ENCODE data around the gene CSMD2. TPM values are rescaled to one million over a fixed set of nuclear protein-coding genes. Genes with fewer than 3 reads are reported as not detected.

CSMD2 gene
- total RNA-seq, 1 donor from 2014 or later = not detected

DNA sequence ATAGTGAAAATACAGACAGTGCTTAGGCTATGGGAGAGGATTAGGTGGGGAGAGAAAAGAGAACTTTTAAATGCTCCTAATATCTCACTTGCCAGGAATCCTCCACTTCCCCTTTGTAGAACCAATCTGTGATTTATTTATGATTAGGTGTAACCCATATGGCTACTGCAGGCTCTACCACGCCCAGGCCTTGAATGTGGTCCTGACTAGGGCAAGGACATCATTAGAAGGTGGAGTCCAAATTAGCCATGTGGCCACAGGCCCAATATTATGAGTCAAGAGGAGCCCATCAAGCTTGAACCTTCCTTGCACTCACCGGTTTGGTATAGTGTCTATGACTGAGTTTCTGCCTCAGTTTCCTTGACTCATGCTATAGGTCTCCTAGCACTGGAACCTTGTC is 159.7 kb downstream of the CSMD2 start:
- Mint-ChIP-seq H3K27ac (no peak overlapping the region), H3K27me3 (peaks cover 3% of the 10 kb centered on the region), H3K36me3 (ENCODE audit: low read depth) (no peaks in the 10 kb centered on the region), H3K4me3 (no peak overlapping the region), H3K4me1 (no peaks in the 10 kb centered on the region), H3K9me3 (no peaks in the 10 kb centered on the region)
- intact Hi-C loops (cut with micrococcal nuclease) = no loop called here
- no peak for DNase-seq

DNA sequence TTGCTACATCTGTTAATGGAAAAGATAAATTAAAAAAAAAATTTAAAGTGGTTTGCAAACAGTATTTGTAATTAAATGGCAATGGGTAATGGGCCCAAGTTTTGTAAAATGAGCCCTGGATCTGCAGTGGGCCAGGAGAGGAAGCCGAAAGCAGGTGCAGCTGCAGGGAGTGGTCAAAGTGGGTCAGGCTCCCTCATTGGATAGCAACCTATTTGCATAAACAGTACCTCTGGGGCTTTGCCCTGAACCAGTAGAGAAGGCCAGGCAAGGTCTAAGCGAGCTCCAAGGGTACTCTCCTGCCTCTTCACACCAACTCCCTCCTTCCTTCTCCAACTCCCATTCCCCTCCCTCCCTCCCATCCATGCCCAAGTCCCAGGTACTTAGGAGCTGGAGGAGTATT is 162.2 kb downstream of the CSMD2 start:
- Mint-ChIP-seq H3K27ac (no peak overlapping the region), H3K4me1 (no peaks in the 10 kb centered on the region), H3K4me3 (no peak overlapping the region), H3K27me3 (peaks cover 3% of the 10 kb centered on the region), H3K9me3 (no peaks in the 10 kb centered on the region), H3K36me3 (ENCODE audit: low read depth) (no peaks in the 10 kb centered on the region)
- intact Hi-C loops (cut with micrococcal nuclease) = no loop called here
- DNase-seq = no peak

DNA sequence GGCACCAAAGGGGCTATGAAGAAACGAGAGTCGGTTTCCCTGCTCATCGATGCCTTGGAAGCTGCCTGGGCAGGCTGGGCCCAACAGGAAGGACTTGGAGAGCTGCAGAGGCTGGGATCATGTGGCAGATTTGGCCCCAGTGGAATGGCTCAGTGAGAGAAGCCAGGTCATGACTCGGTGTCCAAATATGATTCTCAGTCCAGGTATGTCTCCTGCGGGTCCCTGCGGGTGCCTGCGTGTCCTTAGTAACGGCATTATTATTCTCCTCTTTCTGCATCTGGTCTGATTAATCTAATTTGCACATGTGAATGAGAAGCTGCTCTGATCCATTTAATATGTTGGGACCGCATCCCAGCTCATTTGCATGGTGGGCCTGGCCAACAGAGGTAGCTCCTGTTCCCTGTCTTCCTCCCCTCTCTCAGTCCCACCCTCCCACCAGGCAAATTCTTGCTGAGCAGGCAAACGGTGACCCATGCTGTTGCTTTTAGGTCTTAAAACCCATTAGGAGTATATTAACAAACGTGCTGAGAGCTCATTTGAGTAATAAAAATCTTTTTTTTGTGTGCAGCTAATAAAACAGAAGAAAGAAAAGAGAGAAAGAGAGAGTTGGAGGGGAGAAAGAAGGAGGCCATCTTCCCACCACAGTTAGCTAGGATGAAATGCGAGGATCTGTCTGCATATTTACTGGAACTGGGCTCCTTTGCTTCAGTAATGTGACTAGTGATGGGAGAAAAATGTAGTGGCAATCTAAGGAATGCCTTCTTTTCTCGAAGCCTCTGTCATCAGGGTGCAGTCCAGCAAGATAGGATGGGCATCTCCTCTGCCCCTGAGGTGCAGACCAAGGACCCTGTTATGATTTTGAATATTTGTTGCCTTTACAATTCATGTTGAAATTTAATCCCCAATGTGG is 167.6 kb downstream of the CSMD2 start:
- DNase-seq = no peak
- no peak overlapping the region for H3K4me3 Mint-ChIP-seq
- H3K9me3 Mint-ChIP-seq = no peaks in the 10 kb centered on the region
- no peak overlapping the region for H3K27ac Mint-ChIP-seq
- no peaks in the 10 kb centered on the region for H3K36me3 Mint-ChIP-seq (ENCODE audit: low read depth)
- intact Hi-C loops (cut with micrococcal nuclease) = no loop called here
- no peaks in the 10 kb centered on the region for H3K4me1 Mint-ChIP-seq
- H3K27me3 Mint-ChIP-seq = peaks cover 3% of the 10 kb centered on the region

DNA sequence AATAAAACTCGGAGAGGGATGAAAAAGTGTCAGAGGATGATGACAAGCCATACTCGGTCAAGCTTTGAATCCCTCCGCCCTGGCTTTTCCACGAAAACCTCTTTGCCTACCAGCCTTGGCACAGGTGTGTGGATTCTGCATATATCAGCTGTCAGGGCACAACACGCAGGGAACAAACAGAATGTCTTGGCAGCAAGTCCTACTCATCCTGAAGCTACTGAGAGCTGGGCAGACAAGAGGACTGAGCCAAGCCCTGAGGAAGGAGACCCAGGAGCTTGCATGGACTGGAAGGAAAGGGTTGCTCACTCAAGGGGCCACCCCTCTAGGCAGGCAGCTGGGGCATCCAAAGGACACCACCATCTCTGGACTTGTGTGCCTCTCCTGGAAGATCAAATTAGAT is 168.7 kb downstream of the CSMD2 start:
- intact Hi-C loops (cut with micrococcal nuclease) = no loop called here
- Mint-ChIP-seq H3K9me3 (no peaks in the 10 kb centered on the region), H3K27me3 (peaks cover 3% of the 10 kb centered on the region), H3K4me3 (no peak overlapping the region), H3K27ac (no peak overlapping the region), H3K4me1 (no peaks in the 10 kb centered on the region), H3K36me3 (ENCODE audit: low read depth) (no peaks in the 10 kb centered on the region)
- DNase-seq = no peak

DNA sequence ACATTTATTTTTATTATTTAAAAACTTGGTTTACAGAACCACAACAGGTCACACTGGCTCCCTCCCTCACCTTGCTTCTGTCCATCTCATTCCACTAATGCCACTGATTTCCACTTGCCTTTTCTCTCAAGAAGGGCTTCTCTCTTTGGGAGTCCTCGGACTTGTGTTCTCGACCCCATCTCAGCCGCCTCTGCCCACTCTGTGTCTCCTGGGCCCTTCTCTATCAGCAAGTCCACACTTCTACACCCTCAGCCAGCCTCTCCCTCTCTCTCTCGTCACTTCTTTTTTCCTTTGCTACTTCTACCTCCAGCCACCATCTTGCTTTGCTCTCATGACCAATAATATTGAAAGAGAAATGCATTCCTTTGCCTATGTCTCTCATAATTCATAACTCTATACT is 171.7 kb downstream of the CSMD2 start:
- no peak overlapping the region for H3K27ac Mint-ChIP-seq
- no peaks in the 10 kb centered on the region for H3K9me3 Mint-ChIP-seq
- no peaks in the 10 kb centered on the region for H3K4me1 Mint-ChIP-seq
- H3K36me3 Mint-ChIP-seq (ENCODE audit: low read depth) = no peaks in the 10 kb centered on the region
- peaks cover 2% of the 10 kb centered on the region for H3K27me3 Mint-ChIP-seq
- H3K4me3 Mint-ChIP-seq = no peak overlapping the region
- intact Hi-C loops (cut with micrococcal nuclease) = no loop called here
- DNase-seq = no peak

DNA sequence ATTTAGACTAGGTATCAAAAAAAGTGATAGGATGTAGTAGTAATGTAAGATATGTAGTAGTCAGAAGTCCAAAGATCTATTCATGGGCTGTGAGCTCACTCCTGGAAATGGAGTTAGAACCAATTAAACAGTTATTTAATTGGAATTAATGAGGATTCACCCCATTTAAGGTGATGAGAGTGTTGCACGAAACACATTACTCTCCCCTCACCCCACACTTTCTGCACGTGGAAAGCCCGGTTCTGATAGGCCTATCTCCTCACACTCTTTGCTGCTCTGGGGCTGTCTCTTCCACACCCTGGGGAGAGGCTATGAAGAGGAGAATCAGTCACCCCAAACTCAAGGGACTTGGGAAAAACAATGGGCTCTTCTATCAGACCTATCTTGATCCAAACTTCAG is 174.7 kb downstream of the CSMD2 start:
- no peaks in the 10 kb centered on the region for H3K4me1 Mint-ChIP-seq
- peaks cover 2% of the 10 kb centered on the region for H3K27me3 Mint-ChIP-seq
- no peaks in the 10 kb centered on the region for H3K36me3 Mint-ChIP-seq (ENCODE audit: low read depth)
- H3K27ac Mint-ChIP-seq = no peak overlapping the region
- H3K9me3 Mint-ChIP-seq = no peaks in the 10 kb centered on the region
- intact Hi-C loops (cut with micrococcal nuclease) = no loop called here
- no peak for DNase-seq
- no peak overlapping the region for H3K4me3 Mint-ChIP-seq

DNA sequence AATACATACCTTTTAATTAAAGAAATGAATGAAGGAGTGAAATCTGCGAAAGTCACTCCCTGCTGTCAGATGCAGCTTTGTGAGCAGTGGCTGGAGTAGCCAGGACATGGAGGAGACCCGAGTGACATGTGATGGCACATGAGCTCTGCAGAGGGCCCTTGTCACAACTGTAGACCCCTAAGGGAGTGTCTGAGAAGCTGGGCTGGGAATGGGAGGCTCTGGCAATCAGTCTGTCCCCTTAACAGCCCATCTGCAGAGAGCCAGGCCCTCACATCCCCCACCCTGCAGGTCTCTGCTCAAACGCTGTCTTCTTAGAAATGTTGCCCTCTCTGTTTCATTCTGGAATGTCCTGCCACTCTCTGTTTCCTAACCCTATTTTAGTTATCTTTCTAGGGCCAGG is 176.9 kb downstream of the CSMD2 start:
- H3K4me3 Mint-ChIP-seq = no peak overlapping the region
- no peaks in the 10 kb centered on the region for H3K4me1 Mint-ChIP-seq
- H3K36me3 Mint-ChIP-seq (ENCODE audit: low read depth) = no peaks in the 10 kb centered on the region
- DNase-seq = no peak
- intact Hi-C loops (cut with micrococcal nuclease) = no loop called here
- H3K9me3 Mint-ChIP-seq = no peaks in the 10 kb centered on the region
- H3K27ac Mint-ChIP-seq = no peak overlapping the region
- peaks cover 2% of the 10 kb centered on the region for H3K27me3 Mint-ChIP-seq

DNA sequence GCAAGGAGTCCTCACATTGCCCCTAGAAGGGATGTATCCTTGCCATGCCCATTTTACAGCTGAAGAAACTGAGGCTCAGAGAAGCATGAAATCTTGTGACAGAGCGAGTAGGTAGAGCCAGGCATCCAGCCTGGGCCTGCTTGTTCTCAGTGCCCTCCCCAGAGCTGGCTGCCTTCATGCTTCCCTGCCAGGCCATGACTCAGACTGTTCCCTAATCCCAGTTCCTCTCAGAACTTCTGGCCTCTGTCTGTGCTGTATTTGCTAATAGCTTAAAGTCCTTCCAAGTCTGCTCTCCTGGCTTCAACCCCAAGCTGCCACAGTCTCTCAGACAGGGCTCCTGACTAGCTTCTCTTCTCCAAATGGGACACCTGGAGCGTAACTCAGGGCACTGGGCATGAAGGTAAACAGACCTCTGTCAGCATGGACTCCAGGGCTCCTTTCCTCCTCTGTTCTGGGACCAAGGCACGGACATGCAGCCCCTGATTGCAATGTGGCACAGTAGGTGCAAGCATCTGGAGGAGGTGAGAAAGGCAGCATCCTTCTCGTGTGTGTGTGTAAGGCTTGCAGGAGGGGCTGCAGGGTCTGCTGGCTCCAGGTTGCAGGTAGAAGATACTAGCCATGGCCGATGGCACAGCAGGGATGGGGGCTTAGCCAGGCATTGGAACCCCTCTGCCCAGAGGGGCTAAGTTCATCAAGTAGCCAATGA is 178.5 kb downstream of the CSMD2 start:
- intact Hi-C loops (cut with micrococcal nuclease) = no loop called here
- H3K4me3 Mint-ChIP-seq = no peak overlapping the region
- no peak for DNase-seq
- no peaks in the 10 kb centered on the region for H3K4me1 Mint-ChIP-seq
- no peaks in the 10 kb centered on the region for H3K9me3 Mint-ChIP-seq
- no peak overlapping the region for H3K27ac Mint-ChIP-seq
- H3K27me3 Mint-ChIP-seq = peaks cover 2% of the 10 kb centered on the region
- no peaks in the 10 kb centered on the region for H3K36me3 Mint-ChIP-seq (ENCODE audit: low read depth)

DNA sequence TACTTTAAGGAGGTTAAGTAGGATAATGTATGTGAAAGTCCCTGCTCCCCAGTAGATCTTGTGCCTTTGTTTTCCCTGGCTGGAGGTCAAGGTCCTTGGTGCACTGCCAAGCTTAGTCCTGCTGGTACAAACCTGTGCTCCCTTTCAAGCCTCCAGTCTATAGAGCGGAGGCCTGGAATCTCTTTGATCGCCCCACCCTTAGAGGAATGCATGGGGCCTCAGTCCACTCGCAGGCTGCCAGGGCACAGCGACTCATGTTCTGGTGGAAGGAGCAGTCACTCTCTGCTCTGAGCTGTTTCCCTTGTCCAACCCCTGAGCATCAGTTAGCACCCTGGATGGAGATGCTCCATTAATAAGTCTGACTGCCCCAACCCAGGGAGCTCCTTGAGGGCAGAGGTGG is 179.4 kb downstream of the CSMD2 start:
- Mint-ChIP-seq H3K4me3 (no peak overlapping the region), H3K27me3 (peaks cover 2% of the 10 kb centered on the region), H3K4me1 (no peaks in the 10 kb centered on the region), H3K9me3 (no peaks in the 10 kb centered on the region), H3K36me3 (ENCODE audit: low read depth) (no peaks in the 10 kb centered on the region), H3K27ac (no peak overlapping the region)
- no peak for DNase-seq
- intact Hi-C loops (cut with micrococcal nuclease) = no loop called here

DNA sequence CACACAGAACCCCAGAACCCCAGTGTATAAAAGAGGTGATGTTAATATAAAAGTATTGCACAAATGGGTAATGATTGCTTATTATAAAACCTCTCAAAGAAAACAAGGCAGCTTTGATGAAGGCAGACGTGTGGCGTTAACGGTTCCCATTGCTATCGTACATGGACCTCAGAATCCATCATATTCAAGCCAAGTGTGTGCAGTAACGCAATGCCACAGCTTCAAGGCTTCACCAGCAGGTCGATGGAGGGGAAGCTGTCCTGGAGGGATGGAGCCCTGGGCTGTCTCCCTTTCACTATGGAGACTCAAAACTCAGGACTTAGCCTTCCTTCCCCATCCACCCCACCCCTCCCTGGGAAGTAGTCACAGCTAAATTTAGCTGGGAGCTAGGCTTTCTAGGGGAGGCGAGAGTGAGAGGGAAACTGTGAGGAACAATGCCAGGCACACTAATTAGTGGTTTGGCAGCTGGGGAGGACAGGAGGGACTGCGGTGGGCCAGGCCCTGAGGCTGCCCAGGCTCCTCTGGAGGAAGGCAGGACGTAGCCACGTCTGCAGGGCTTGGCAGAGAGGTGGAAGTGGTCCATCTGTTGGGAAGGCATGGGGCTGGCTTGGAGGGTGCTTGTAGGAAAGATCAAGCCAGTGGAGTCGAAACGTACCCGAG is 180.0 kb downstream of the CSMD2 start:
- Mint-ChIP-seq H3K9me3 (no peaks in the 10 kb centered on the region), H3K36me3 (ENCODE audit: low read depth) (no peaks in the 10 kb centered on the region), H3K27ac (no peak overlapping the region), H3K4me1 (no peaks in the 10 kb centered on the region), H3K27me3 (peaks cover 2% of the 10 kb centered on the region), H3K4me3 (no peak overlapping the region)
- intact Hi-C loops (cut with micrococcal nuclease) = no loop called here
- DNase-seq = no peak

DNA sequence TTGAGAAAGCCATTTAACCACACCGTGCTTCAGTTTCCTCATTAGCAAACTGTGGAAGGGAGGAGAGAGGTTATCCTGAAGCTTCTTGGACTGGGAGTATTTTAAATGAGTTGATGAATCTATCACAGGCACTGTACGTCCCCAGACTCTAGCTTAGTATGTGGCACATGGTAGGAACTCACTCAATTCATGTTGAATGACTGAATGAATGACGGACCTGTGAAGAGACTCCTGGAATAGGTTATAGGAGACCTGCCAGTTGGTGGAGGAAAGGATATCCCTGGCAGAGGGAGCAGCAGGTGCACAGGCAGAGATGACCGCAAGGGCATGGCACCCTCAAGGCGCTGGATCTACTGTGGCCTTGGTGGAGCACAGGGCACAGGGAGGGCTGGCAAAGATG is 182.6 kb downstream of the CSMD2 start:
- no peaks in the 10 kb centered on the region for H3K9me3 Mint-ChIP-seq
- DNase-seq = no peak
- no peaks in the 10 kb centered on the region for H3K27me3 Mint-ChIP-seq
- no peaks in the 10 kb centered on the region for H3K36me3 Mint-ChIP-seq (ENCODE audit: low read depth)
- intact Hi-C loops (cut with micrococcal nuclease) = no loop called here
- no peak overlapping the region for H3K27ac Mint-ChIP-seq
- no peaks in the 10 kb centered on the region for H3K4me1 Mint-ChIP-seq
- H3K4me3 Mint-ChIP-seq = no peak overlapping the region

DNA sequence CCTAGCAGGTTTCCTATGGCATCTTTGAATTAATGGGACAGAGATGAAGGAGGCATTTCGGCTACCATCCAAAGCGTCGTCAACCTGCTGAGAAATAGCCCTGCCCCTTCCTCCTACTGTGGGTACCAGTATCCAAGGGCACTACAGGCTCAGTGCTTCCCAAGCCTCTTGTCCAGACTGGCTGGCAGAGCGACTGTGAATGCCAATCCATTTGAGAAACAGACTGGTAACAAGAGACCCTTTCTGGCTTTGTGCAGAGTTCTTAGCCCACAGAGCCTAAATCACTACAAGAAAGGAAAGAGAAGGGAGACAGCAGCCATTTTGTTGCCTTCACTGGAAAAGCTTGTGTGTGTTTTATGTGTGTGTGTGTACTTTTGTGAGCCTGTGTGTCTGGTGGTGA is 185.7 kb downstream of the CSMD2 start:
- intact Hi-C loops (cut with micrococcal nuclease) = no loop called here
- Mint-ChIP-seq H3K27ac (no peak overlapping the region), H3K27me3 (no peaks in the 10 kb centered on the region), H3K9me3 (no peaks in the 10 kb centered on the region), H3K4me3 (no peak overlapping the region), H3K36me3 (ENCODE audit: low read depth) (no peaks in the 10 kb centered on the region), H3K4me1 (no peaks in the 10 kb centered on the region)
- no peak for DNase-seq

DNA sequence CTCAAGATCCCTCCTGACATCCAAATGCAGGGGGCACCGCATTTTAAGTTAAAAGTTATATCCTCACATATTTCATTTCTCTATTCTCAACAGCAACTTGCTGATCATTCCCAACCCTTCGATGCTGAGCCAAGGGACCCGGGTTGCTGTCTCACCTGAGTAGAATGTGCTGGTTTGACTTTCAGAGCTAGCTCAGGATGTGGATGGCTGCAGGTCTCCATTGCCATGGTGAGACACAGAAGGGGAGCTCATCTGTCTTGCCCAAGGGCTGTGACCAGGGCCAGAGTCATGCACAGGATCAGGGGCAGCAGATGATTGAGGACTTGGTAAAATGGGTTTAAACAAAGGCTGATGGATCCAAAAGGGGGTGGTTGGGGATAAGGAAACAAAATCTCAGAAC is 189.1 kb downstream of the CSMD2 start:
- Mint-ChIP-seq H3K4me1 (no peaks in the 10 kb centered on the region), H3K27me3 (no peaks in the 10 kb centered on the region), H3K27ac (no peak overlapping the region), H3K9me3 (no peaks in the 10 kb centered on the region), H3K36me3 (ENCODE audit: low read depth) (no peaks in the 10 kb centered on the region), H3K4me3 (no peak overlapping the region)
- no peak for DNase-seq
- intact Hi-C loops (cut with micrococcal nuclease) = no loop called here

DNA sequence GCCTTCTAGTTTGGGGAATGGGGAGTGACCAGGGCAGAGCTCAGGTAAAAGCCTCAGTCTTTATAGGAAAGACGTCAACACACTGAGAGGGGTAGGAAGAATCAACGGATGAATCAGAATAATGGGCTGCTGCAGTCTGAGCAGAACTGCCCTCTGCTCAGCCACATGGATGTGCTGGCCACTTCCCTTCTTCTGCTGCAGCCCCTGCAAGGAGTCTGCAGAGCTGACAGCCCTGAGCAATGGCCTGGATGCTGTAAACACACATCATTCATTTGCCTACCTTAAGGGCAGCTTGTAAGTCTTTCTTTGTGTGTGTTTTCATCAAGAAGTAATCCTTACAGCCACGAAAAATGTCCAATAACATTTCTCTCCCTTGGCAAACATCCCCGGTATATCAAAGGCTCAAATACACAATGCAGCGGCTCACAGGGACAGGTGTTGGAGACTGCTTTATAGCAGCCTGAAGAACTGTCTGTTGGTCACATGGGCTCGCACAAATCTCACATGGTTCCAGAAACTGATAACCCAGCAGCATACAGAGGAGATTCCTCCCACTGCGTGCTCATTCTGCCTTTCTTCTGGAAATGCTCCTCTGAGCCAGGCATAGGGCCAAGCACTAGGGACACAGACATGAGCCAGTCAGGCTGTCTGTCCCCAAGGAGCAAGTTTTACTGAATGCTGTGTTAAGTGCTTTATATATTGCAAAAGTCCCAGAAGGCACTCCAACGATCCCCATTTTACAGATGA is 191.1 kb downstream of the CSMD2 start:
- Mint-ChIP-seq H3K27ac (no peak overlapping the region), H3K9me3 (no peaks in the 10 kb centered on the region), H3K36me3 (ENCODE audit: low read depth) (no peaks in the 10 kb centered on the region), H3K4me1 (no peaks in the 10 kb centered on the region), H3K4me3 (no peak overlapping the region), H3K27me3 (no peaks in the 10 kb centered on the region)
- intact Hi-C loops (cut with micrococcal nuclease) = no loop called here
- no peak for DNase-seq
